GM21723 (cell line): Measurements from ENCODE around the gene TWF2.
"Not testable (repeated sequence)": the region's sequence is repeated elsewhere in the genome, so short reads cannot be mapped to it uniquely, and the experiment has no call there.

ENCODE experiments used
- ATAC-seq: cut with Tn5 transposase; IDR thresholded peaks from one replicate; pipeline ENCODE4 v1.9.1; 2021; ENCODE audit warnings: mild to moderate bottlenecking, moderate library complexity; ENCODE audit not compliant: unreplicated experiment

TWF2 gene

DNA sequence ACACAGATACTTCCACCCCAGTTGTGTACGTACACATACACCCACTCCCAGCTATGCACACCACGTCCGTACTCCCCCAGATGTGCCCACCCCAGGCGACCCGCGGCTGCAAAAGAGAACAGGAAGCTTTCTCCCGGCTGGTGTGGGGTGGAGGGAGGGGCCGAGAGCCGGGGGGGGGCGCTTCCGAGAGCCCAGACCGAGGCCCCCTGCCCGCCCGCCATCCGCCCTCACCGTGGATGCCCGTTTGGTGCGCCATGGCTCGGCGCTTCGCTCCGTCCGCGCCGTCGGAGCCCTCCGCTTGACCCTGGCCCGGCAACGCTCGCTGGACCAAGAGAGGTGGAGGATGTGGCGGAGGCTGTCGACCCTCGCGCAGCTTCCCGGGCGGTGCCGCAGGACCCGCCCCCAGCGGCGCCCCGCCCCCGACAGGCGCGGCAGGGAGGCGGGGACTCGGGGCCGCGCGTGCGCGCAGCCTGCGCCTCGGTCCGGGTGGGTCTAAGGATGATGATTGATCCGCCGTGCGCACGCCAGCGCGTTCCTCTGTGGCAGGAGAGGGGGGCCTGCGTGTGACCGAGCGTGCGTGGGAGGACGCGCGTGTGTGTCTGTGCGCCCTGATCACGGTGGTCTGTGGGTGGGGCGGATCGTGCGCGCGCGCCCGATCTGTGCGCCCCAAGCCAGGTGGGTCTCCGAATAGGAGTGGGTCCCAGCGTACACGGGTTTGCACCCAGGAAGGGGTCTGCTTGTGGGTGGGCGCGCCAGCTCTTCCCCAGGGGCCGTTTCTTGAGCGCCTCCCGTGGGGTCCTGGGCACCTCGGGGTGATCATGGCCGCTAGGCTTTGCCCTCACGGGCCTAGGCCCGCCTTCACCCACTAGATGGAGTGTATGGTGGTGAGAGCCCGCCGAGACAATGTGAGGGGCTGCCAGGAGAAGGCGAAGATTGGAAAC is at the start of gene TWF2:
Gene TWF2, minus strand, starts transcription at position 398 of the 941 bp plus-strand sequence. Its CDS starts 142 bp downstream, at position 256.
- ATAC-seq: peak; percentile 63

DNA sequence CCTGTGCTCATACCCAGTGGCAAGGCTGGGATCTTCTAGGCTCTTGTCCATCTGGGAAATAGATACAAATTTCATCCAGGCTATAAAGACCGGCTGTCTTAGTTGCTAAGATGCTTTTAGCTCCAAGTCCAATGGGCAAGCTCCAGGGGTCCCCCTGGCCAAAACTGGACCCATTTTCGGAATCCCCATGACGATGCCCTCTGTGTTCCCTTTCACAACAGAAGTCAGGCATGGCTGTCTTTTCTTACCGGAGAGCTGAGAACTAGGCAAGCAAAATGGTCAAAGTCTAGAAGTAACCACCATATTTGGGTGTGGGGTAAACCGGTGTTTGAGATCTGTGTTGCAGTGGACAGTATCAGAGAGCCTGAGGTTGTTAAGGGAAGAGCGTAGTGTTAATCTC is 49.7 kb upstream of the TWF2 start:
- no peak for ATAC-seq

GRCh38 chr3:52286777-52287110 is 47.8 kb upstream of the TWF2 start:
- no peak for ATAC-seq

DNA sequence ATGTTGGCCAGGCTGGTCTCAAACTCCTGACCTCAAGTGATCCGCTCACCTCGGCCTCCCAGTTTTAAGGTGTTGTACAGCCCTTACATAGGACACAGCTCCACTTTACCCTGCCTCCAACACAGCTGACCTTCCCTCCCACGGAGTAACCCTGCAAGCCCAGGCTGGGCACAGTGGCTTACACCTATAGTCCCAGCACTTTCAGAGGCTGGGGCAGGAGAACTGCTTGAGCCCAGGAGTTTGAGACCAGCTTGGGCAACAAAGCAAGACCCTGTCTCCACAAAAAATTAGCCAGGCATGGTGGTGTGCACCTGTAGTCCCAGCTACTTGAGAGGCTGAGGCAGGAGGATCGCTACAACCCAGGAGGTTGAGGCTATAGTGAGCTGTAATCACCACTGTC is 45.1 kb upstream of the TWF2 start:
- not testable (repeated sequence) for ATAC-seq

DNA sequence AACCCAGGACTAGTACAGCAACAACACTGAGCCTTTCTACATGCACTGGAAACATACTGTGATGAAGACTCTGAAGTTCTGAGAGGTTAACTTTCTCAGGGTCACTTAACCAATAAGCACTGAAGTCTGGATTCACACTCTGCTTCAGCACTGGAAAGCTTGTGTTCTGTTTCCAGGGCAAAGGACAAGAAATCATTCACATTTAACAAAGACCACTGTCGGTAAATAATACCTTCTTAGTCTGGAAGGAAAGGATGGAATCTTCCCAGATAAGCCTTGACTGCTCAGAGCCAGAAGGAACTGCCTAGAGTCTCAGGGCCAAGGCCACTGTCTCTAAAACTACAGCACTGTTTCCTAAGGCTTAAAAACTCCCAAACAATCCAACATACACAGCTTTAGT is 44.3 kb upstream of the TWF2 start:
- no peak for ATAC-seq

DNA sequence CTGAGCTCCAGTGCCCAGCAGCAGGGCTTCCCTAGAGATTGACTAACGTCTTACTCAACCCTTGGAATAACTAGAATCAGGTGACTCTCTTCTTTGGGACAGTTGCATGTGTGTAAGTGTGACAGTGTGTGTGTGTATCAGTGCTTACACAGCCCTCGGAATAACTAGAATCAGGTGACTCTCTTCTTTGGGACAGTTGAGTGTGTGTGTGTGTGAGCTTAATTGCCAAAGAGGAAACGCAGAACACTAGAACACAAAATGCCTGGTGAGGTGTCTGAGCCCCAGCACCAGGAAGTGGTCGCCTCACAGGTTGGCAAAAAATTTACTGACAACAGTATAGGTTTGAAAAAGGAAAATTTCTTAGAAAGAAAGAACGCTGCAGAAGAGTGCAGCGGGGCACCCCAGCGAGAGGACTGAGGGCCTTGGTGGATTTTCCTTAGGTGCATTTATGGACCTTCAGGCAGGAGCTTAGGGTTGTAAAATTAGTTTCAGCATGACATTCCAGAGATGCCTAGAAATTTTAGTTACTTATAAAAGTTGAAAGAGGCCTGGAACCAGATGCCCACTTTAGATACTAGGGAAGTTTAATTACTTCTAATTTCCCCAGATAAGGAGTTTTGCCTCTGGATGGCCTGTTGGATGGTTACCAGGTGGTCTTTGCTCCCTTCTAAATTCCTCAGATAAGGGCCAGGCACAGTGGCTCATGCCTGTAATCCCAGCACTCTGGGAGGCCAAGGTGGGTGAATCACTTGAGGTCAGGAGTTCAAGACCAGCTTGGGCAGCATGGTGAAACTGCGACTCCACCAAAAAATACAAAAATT is 43.2 kb upstream of the TWF2 start:
- ATAC-seq: no peak

DNA sequence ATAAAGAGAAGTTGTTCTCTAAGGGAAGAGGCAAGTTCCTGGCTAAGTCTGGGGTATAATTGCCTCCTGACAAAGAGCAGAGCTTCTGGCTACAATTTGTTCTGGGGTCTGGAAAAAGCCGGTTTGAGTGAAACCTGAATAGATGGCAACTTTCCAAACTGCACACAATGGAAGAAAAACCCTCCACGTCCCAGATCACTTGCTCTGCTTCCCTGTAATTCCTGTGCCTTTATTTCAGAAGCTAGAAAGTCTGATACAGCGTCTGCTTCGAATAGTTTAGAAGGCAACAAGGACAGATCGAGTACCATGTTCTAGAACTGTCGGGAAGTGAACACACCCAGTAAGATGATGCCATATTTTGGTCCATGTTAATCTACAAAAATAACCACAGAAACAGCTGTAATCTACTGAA is 41.1 kb upstream of the TWF2 start:
- no peak for ATAC-seq

GRCh38 chr3:52279596-52279995 is 40.6 kb upstream of the TWF2 start:
- ATAC-seq: no peak

GRCh38 chr3:52278510-52279069 is 39.6 kb upstream of the TWF2 start, which contains the start of gene WDR82:
WDR82 (minus strand) TSS chr3:52278649; CDS start chr3:52278361, 288 bp downstream.
- ATAC-seq: peak; percentile 78

GRCh38 chr3:52277972-52278509 is 39.1 kb upstream of the TWF2 start:
- ATAC-seq: peak; percentile 66

- peak; percentile 30 for ATAC-seq
These were observed 38.4 kb upstream of the TWF2 start for GRCh38 chr3:52277071-52277964.

DNA sequence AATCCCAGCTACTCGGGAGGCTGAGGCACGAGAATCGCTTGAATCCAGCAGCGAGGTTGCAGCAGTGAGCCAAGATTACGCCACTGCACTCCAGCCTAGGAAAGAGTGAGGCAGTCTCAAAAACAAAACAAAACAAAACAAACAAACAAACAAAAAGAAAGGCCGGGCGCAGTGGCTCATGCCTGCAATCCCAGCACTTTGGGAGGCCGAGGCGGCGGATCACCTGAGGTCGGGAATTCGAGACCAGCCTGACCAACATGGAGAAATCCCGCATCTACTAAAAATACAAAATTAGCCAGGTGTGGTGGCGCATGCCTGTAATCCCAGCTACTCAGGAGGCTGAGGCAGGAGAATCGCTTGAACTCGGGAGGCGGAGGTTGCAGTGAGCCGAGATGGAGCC is 35.8 kb upstream of the TWF2 start:
- ATAC-seq: not testable (repeated sequence)

- ATAC-seq: no peak
These were observed 33.9 kb upstream of the TWF2 start for GRCh38 chr3:52272831-52273230.

DNA sequence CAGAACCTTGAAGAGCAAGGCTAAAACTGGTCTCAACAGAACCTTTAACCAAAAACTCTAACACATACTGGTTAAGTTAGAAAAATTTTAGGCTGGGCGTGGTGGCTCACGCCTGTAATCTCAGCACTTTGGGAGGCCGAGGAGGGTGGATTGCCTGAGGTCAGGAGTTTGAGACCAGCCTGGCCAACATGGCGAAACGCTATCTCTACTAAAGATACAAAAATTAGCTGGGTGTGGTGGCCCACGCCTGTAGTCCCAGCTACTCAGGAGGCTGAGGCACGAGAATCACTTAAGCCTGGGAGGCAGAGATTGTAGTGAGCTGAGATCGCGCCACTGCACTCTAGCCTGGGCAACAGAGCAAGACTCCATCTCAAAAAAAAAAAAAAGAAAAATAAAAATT is 33.2 kb upstream of the TWF2 start:
- not testable (repeated sequence) for ATAC-seq

DNA sequence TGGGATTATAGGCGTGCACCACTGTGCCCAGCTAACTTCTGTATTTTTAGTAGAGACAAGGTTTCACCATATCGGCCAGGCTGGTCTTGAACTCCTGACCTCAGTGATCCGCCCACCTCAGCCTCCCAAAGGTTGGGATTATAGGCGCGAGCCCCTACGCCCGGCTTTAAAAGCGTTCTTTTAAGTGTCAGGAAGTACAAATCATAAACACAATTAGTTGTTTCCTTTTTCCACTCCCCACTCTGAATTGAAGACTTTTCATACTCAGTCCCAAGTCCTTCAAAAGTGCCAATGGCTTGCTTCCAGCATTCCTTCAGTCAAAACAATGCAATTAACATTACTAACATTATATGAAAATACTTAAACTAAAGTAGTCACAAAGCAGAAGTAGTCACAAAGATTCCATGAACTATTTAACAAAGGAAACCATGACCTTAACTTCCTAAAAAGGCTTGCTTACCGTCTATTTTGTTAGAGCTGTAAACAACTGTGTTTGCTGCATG is 31.3 kb upstream of the TWF2 start:
- ATAC-seq: no peak

DNA sequence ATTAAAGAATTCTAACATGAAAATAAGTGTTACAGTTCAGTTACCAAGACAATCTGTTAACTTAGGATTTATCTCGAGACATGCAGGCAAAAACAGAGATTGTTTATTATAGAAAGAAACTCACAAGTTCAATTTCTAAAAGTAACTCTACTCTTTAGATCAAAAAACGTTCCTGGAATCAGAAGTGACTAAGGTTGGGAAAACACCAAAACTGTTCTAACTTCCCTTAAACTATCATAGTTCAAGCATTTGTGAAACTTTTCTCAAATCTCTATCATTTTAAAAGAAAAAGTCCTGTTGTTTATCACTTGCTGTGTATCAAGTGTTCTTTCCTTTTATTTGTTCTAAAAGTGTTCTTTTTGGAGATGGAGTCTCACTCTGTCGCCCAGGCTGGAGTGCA is 30.8 kb upstream of the TWF2 start:
- no peak for ATAC-seq

DNA sequence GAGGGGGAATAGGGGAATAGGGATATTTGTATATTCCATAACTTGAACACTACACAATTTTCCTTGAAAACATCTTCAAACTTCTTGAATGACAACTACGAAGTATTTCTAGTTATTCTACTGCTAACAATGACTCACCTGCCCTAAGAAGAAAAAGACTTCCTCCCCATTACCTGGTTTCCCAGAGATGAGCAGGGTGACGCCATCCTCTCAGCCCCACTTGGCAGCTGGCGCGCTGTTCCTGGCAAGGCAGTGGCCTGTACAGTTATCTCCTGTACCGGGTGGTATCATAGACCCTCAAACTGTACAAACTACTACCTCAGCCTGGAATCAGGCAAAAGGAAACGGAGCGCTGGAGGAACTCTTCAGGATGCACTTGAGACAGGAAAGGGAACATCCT is 29.1 kb upstream of the TWF2 start:
- ATAC-seq: no peak

DNA sequence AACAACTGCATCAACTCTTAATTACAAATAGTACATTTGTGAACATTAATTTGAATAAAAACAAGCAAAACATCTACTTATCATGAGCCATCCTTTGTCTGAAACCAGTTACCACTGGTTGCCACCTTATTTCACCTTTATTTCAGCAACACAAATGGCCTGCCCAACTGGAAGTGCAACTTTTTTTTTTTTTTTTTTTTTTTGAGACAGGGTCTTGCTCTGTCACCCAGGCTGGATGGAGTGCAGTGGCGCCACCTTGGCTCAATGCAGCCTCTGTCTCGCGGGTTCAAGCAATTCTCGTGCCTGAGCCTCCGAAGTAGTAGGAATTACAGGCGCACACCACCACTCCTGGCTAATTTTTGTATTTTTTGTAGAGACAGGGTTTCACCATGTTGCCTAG is 26.4 kb upstream of the TWF2 start:
- no peak for ATAC-seq

GRCh38 chr3:52262447-52262846 is 23.5 kb upstream of the TWF2 start:
- ATAC-seq: no peak

DNA sequence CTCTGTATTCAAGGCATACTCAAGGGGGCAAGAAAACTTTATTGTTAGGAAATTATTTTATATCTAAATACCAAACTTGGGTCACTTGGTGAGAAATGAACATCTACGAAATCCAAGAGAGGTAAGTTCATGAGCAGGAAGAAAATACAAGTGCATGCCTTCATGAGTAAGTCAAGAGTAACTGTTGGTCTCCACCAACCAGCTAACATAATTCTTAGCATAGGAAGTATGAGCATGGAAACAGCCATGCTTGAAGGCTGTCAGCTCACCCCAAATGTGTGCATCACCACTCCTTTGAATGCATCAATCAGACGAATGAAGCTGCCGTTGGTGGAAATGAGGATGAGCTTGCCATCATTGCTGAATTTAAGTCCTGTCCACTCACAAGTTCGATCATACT is 20.5 kb upstream of the TWF2 start:
- no peak for ATAC-seq
